ENCODE measurements around the gene ISG20L2.

GRCh38 chr1:156741481-156741983 lies 13.0 kb upstream of the ISG20L2 start:
- TF ChIP-seq, protein P1, sequence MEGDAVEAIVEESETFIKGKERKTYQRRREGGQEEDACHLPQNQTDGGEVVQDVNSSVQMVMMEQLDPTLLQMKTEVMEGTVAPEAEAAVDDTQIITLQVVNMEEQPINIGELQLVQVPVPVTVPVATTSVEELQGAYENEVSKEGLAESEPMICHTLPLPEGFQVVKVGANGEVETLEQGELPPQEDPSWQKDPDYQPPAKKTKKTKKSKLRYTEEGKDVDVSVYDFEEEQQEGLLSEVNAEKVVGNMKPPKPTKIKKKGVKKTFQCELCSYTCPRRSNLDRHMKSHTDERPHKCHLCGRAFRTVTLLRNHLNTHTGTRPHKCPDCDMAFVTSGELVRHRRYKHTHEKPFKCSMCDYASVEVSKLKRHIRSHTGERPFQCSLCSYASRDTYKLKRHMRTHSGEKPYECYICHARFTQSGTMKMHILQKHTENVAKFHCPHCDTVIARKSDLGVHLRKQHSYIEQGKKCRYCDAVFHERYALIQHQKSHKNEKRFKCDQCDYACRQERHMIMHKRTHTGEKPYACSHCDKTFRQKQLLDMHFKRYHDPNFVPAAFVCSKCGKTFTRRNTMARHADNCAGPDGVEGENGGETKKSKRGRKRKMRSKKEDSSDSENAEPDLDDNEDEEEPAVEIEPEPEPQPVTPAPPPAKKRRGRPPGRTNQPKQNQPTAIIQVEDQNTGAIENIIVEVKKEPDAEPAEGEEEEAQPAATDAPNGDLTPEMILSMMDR (IDR thresholded peaks at IDR 0.05; ENCODE audit: low read depth, low read length): no peak
- no peak for TF ChIP-seq POLR2A (IDR thresholded peaks at IDR 0.05; ENCODE audit: extremely low read depth, insufficient read length)
- no peak for TF ChIP-seq MYC (IDR thresholded peaks at IDR 0.05; ENCODE audit: low read depth, low read length)
- no peak for TF ChIP-seq MAX (IDR thresholded peaks at IDR 0.05; ENCODE audit: low read depth, low read length)
